NCI-H2029 (cell line): ENCODE results near the gene PSMB5.

ENCODE experiments used
- DNase-seq: peaks from one replicate; lab custom pipeline; 2025; lab: John Stamatoyannopoulos, UW

The PSMB5 gene

GRCh38 chr14:23043754-23044153, 9.1 kb upstream of the PSMB5 start:
- no peak for DNase-seq

- no peak for DNase-seq
These were observed 8.4 kb upstream of the PSMB5 start for GRCh38 chr14:23043145-23043544.

GRCh38 chr14:23042162-23042965, 7.7 kb upstream of the PSMB5 start, which contains the start of gene PSMB11:
TSS of gene PSMB11 (plus strand) at chr14:23042212. CDS start at chr14:23042226, 14 bp downstream.
- no peak for DNase-seq

GRCh38 chr14:23041729-23042128, 7.0 kb upstream of the PSMB5 start:
- no peak for DNase-seq

- DNase-seq, result no peak
These were observed 5.4 kb upstream of the PSMB5 start for GRCh38 chr14:23040100-23040499.

- no peak for DNase-seq
These were observed 824 bp upstream of the PSMB5 start for GRCh38 chr14:23035303-23036144.

GRCh38 chr14:23033801-23034497, 751 bp downstream of the PSMB5 start:
- DNase-seq, result no peak

GRCh38 chr14:23033251-23033727, 1.4 kb downstream of the PSMB5 start:
- no peak for DNase-seq

- DNase-seq, result no peak
These were observed 3.8 kb downstream of the PSMB5 start for GRCh38 chr14:23030936-23031335.

- DNase-seq, result no peak
These were observed 5.9 kb downstream of the PSMB5 start for GRCh38 chr14:23028799-23029198.

- DNase-seq, result no peak
These were observed 9.4 kb downstream of the PSMB5 start for GRCh38 chr14:23025151-23025814.

- no peak for DNase-seq
These were observed 10.1 kb downstream of the PSMB5 start for GRCh38 chr14:23024612-23025075.

GRCh38 chr14:23023795-23024152, 10.9 kb downstream of the PSMB5 start:
- no peak for DNase-seq

GRCh38 chr14:23023022-23023794, 11.5 kb downstream of the PSMB5 start:
- DNase-seq, result no peak

- no peak for DNase-seq
These were observed 12.7 kb downstream of the PSMB5 start for GRCh38 chr14:23021889-23022442.

- DNase-seq, result no peak
These were observed 13.3 kb downstream of the PSMB5 start for GRCh38 chr14:23021434-23021833.

- DNase-seq, result no peak
These were observed 14.3 kb downstream of the PSMB5 start for GRCh38 chr14:23020143-23021128.

- DNase-seq, result no peak
These were observed 16.6 kb downstream of the PSMB5 start for GRCh38 chr14:23018107-23018506.

- DNase-seq, result no peak
These were observed 17.6 kb downstream of the PSMB5 start for GRCh38 chr14:23017091-23017490.
